ENCODE measurements around the gene TMEM258.

DNA sequence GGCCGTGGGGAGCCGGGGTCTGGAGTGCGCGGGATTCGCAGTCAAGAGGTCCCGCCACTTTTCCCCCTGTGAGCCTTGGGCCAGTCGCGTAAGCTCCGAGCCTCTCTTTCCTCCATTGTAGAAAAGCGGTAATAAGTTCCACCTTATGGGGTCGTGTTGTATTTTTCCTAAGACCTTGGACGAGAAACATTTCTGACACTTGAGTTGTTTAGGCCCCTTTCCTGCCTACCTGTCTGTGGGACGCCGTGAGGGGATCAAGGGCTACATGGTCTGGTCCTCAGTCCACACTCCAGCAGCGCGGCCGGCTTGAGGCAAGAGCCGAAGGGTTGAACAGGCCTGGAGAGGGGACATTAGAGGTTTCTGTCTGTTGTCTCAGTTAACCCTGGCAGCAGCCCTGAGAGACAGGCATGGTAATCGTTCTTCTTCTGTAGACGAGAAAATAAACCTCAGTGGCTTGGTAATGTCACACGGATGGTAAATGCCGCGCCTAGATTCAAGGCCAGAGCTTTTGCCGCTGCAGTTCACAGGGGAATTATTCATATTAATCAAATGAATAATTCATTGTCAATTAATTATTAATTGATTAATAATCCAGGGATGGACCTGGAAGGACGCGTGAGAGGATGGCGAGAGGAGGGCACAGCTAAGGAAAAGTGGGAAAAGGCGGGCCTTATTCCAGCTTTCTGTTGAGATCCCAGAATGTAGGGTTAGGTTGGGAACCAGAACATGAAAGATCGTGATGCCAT is 857 bp upstream of the TMEM258 start:
- TF ChIP-seq POLR2A (IDR thresholded peaks at IDR 0.05; ENCODE audit: low read depth, low read length), result no peak
- TF ChIP-seq, protein P1, sequence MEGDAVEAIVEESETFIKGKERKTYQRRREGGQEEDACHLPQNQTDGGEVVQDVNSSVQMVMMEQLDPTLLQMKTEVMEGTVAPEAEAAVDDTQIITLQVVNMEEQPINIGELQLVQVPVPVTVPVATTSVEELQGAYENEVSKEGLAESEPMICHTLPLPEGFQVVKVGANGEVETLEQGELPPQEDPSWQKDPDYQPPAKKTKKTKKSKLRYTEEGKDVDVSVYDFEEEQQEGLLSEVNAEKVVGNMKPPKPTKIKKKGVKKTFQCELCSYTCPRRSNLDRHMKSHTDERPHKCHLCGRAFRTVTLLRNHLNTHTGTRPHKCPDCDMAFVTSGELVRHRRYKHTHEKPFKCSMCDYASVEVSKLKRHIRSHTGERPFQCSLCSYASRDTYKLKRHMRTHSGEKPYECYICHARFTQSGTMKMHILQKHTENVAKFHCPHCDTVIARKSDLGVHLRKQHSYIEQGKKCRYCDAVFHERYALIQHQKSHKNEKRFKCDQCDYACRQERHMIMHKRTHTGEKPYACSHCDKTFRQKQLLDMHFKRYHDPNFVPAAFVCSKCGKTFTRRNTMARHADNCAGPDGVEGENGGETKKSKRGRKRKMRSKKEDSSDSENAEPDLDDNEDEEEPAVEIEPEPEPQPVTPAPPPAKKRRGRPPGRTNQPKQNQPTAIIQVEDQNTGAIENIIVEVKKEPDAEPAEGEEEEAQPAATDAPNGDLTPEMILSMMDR (conservative IDR thresholded peaks at IDR 0.05; ENCODE audit: low read depth, low read length), result no peak
- TF ChIP-seq NFE2L2 (IDR thresholded peaks at IDR 0.05; ENCODE audit: low read depth, low read length), result no peak
- TF ChIP-seq USF2 (IDR thresholded peaks at IDR 0.05; ENCODE audit: low read depth, low read length), result no peak
- no peak for TF ChIP-seq BHLHE40 (IDR thresholded peaks at IDR 0.05; ENCODE audit: low read depth, low read length)
- TF ChIP-seq FOS (IDR thresholded peaks at IDR 0.05; ENCODE audit: low read depth, low read length), result no peak
- no peak for TF ChIP-seq MAFK (IDR thresholded peaks at IDR 0.05; ENCODE audit: low read depth, low read length)
- no peak for TF ChIP-seq SMC3 (IDR thresholded peaks at IDR 0.05; ENCODE audit: low read depth, low read length)
- no peak for TF ChIP-seq MAZ (IDR thresholded peaks at IDR 0.05; ENCODE audit: borderline replicate concordance, low read depth, low read length)
- TF ChIP-seq RAD21 (IDR thresholded peaks at IDR 0.05; ENCODE audit: low read length), result no peak

All from IMR-90 (cell line).